ENCODE results near the gene GLRX2.

DNA sequence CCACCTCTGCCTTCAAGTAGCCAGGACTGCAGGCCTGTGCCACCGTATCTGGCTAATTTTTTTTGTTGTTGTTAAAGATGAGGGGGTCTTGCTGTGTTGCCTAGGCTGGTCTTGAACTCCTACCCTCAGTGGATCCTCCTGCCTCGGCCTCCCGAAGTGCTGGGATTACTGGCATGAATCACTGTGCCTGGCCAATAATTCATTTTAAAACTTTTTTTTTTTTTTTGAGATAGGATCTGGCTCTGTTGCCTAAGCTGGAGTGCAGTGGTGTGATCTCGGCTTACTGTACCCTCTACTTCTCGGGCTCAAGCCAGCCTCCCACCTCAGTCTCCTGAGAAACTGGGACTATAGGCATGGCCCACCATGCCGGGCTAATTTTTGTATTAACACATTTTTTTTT is 20.2 kb upstream of the GLRX2 start:
- TF ChIP-seq, protein P1, sequence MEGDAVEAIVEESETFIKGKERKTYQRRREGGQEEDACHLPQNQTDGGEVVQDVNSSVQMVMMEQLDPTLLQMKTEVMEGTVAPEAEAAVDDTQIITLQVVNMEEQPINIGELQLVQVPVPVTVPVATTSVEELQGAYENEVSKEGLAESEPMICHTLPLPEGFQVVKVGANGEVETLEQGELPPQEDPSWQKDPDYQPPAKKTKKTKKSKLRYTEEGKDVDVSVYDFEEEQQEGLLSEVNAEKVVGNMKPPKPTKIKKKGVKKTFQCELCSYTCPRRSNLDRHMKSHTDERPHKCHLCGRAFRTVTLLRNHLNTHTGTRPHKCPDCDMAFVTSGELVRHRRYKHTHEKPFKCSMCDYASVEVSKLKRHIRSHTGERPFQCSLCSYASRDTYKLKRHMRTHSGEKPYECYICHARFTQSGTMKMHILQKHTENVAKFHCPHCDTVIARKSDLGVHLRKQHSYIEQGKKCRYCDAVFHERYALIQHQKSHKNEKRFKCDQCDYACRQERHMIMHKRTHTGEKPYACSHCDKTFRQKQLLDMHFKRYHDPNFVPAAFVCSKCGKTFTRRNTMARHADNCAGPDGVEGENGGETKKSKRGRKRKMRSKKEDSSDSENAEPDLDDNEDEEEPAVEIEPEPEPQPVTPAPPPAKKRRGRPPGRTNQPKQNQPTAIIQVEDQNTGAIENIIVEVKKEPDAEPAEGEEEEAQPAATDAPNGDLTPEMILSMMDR (IDR thresholded peaks at IDR 0.05): no peak
- TF ChIP-seq POLR2A (IDR thresholded peaks at IDR 0.05): no peak
